Measurements from ENCODE around the gene C16orf87. TPM values are rescaled to one million over a fixed set of nuclear protein-coding genes. Genes with fewer than 3 reads are reported as not detected.
A peak's percentile ranks its signal among the peaks of the same experiment; 100 is the strongest.

The C16orf87 gene
- total RNA-seq, 1 donor from 2014 or later: 11.0 TPM

- H3K27ac ChIP-seq (ENCODE audit: low read depth, low read length): peak overlapping the region; percentile 69
- peaks cover 15 to 19% (median 19%) of the 10 kb centered on the region in 3 donors for H3K4me1 ChIP-seq (ENCODE audit: control insufficient read depth in 3 of 3, insufficient read depth in 3 of 3, low read length in 3 of 3)
- no peaks in the 10 kb centered on the region for H3K9me3 ChIP-seq (ENCODE audit: control insufficient read depth in 3 of 3, low read length in 3 of 3)
- no peak overlapping the region for H3K4me3 ChIP-seq (ENCODE audit: low read length in 3 of 3)
- no peaks in the 10 kb centered on the region for H3K27me3 ChIP-seq (ENCODE audit: control insufficient read depth in 3 of 3, insufficient read depth in 3 of 3, low read length in 3 of 3)
- no peaks in the 10 kb centered on the region for H3K36me3 ChIP-seq (ENCODE audit: control insufficient read depth in 3 of 3, insufficient read depth in 3 of 3, low read length in 3 of 3)
- peak overlapping the region in 1 of 3 donors; percentile 54 for H3K9ac ChIP-seq (ENCODE audit: low read depth in 1 of 3, low read length in 3 of 3)
Observed at GRCh38 chr16:46857368-46857945, 26.5 kb upstream of the C16orf87 start.

GRCh38 chr16:46855389-46855788 lies 24.4 kb upstream of the C16orf87 start:
- H3K4me1 ChIP-seq (ENCODE audit: control insufficient read depth in 3 of 3, insufficient read depth in 3 of 3, low read length in 3 of 3): peaks cover 13 to 19% (median 19%) of the 10 kb centered on the region in 3 donors

GRCh38 chr16:46854846-46855245 lies 23.9 kb upstream of the C16orf87 start:
- Histone ChIP-seq H3K36me3 (ENCODE audit: control insufficient read depth in 3 of 3, insufficient read depth in 3 of 3, low read length in 3 of 3) (no peaks in the 10 kb centered on the region), H3K4me1 (ENCODE audit: control insufficient read depth in 3 of 3, insufficient read depth in 3 of 3, low read length in 3 of 3) (peaks cover 13 to 19% (median 19%) of the 10 kb centered on the region in 3 donors), H3K27ac (ENCODE audit: low read depth, low read length) (no peak overlapping the region)

More at GRCh38 chr16:46855389-46855788, 24.4 kb upstream of the C16orf87 start:
- Histone ChIP-seq H3K9me3 (ENCODE audit: control insufficient read depth in 3 of 3, low read length in 3 of 3) (no peaks in the 10 kb centered on the region), H3K4me3 (ENCODE audit: low read length in 3 of 3) (no peak overlapping the region), H3K27ac (ENCODE audit: low read depth, low read length) (no peak overlapping the region), H3K36me3 (ENCODE audit: control insufficient read depth in 3 of 3, insufficient read depth in 3 of 3, low read length in 3 of 3) (no peaks in the 10 kb centered on the region), H3K9ac (ENCODE audit: low read depth in 1 of 3, low read length in 3 of 3) (no peak overlapping the region), H3K27me3 (ENCODE audit: control insufficient read depth in 3 of 3, insufficient read depth in 3 of 3, low read length in 3 of 3) (no peaks in the 10 kb centered on the region)

GRCh38 chr16:46853713-46854443 lies 22.9 kb upstream of the C16orf87 start:
- Histone ChIP-seq H3K36me3 (ENCODE audit: control insufficient read depth in 3 of 3, insufficient read depth in 3 of 3, low read length in 3 of 3) (no peaks in the 10 kb centered on the region), H3K9me3 (ENCODE audit: control insufficient read depth in 3 of 3, low read length in 3 of 3) (no peaks in the 10 kb centered on the region), H3K4me1 (ENCODE audit: control insufficient read depth in 3 of 3, insufficient read depth in 3 of 3, low read length in 3 of 3) (peaks cover 13 to 19% (median 19%) of the 10 kb centered on the region in 3 donors), H3K27ac (ENCODE audit: low read depth, low read length) (peak overlapping the region; percentile 15), H3K27me3 (ENCODE audit: control insufficient read depth in 3 of 3, insufficient read depth in 3 of 3, low read length in 3 of 3) (no peaks in the 10 kb centered on the region), H3K9ac (ENCODE audit: low read depth in 1 of 3, low read length in 3 of 3) (peak overlapping the region in 2 of 3 donors; percentile 45 to 64), H3K4me3 (ENCODE audit: low read length in 3 of 3) (no peak overlapping the region)

More at GRCh38 chr16:46854846-46855245, 23.9 kb upstream of the C16orf87 start:
- no peaks in the 10 kb centered on the region for H3K9me3 ChIP-seq (ENCODE audit: control insufficient read depth in 3 of 3, low read length in 3 of 3)
- H3K4me3 ChIP-seq (ENCODE audit: low read length in 3 of 3): no peak overlapping the region
- H3K9ac ChIP-seq (ENCODE audit: low read depth in 1 of 3, low read length in 3 of 3): no peak overlapping the region
- H3K27me3 ChIP-seq (ENCODE audit: control insufficient read depth in 3 of 3, insufficient read depth in 3 of 3, low read length in 3 of 3): no peaks in the 10 kb centered on the region

- Histone ChIP-seq H3K4me1 (ENCODE audit: control insufficient read depth in 3 of 3, insufficient read depth in 3 of 3, low read length in 3 of 3) (peaks cover 3 to 5% (median 5%) of the 10 kb centered on the region in 3 donors), H3K4me3 (ENCODE audit: low read length in 3 of 3) (no peak overlapping the region), H3K36me3 (ENCODE audit: control insufficient read depth in 3 of 3, insufficient read depth in 3 of 3, low read length in 3 of 3) (no peaks in the 10 kb centered on the region), H3K27ac (ENCODE audit: low read depth, low read length) (no peak overlapping the region), H3K9me3 (ENCODE audit: control insufficient read depth in 3 of 3, low read length in 3 of 3) (no peaks in the 10 kb centered on the region), H3K9ac (ENCODE audit: low read depth in 1 of 3, low read length in 3 of 3) (no peak overlapping the region), H3K27me3 (ENCODE audit: control insufficient read depth in 3 of 3, insufficient read depth in 3 of 3, low read length in 3 of 3) (no peaks in the 10 kb centered on the region)
Observed at GRCh38 chr16:46852130-46852529, 21.1 kb upstream of the C16orf87 start.

GRCh38 chr16:46850619-46851555 lies 19.9 kb upstream of the C16orf87 start:
- Histone ChIP-seq H3K27me3 (ENCODE audit: control insufficient read depth in 3 of 3, insufficient read depth in 3 of 3, low read length in 3 of 3) (peaks cover 0 to 2% (median 0%) of the 10 kb centered on the region in 3 donors), H3K4me3 (ENCODE audit: low read length in 3 of 3) (no peak overlapping the region), H3K27ac (ENCODE audit: low read depth, low read length) (no peak overlapping the region), H3K36me3 (ENCODE audit: control insufficient read depth in 3 of 3, insufficient read depth in 3 of 3, low read length in 3 of 3) (no peaks in the 10 kb centered on the region), H3K4me1 (ENCODE audit: control insufficient read depth in 3 of 3, insufficient read depth in 3 of 3, low read length in 3 of 3) (peaks cover 3 to 4% (median 4%) of the 10 kb centered on the region in 3 donors), H3K9ac (ENCODE audit: low read depth in 1 of 3, low read length in 3 of 3) (no peak overlapping the region), H3K9me3 (ENCODE audit: control insufficient read depth in 3 of 3, low read length in 3 of 3) (no peaks in the 10 kb centered on the region)

- H3K4me3 ChIP-seq (ENCODE audit: low read length in 3 of 3): no peak overlapping the region
- peaks cover under 1 to 1% (median under 1%) of the 10 kb centered on the region in 3 donors for H3K4me1 ChIP-seq (ENCODE audit: control insufficient read depth in 3 of 3, insufficient read depth in 3 of 3, low read length in 3 of 3)
- H3K9me3 ChIP-seq (ENCODE audit: control insufficient read depth in 3 of 3, low read length in 3 of 3): no peaks in the 10 kb centered on the region
- peaks cover 4 to 8% (median 5%) of the 10 kb centered on the region in 3 donors for H3K27me3 ChIP-seq (ENCODE audit: control insufficient read depth in 3 of 3, insufficient read depth in 3 of 3, low read length in 3 of 3)
- H3K27ac ChIP-seq (ENCODE audit: low read depth, low read length): no peak overlapping the region
- H3K36me3 ChIP-seq (ENCODE audit: control insufficient read depth in 3 of 3, insufficient read depth in 3 of 3, low read length in 3 of 3): no peaks in the 10 kb centered on the region
- H3K9ac ChIP-seq (ENCODE audit: low read depth in 1 of 3, low read length in 3 of 3): no peak overlapping the region
Observed at GRCh38 chr16:46848768-46849764, 18.1 kb upstream of the C16orf87 start.

- H3K36me3 ChIP-seq (ENCODE audit: control insufficient read depth in 3 of 3, insufficient read depth in 3 of 3, low read length in 3 of 3): no peaks in the 10 kb centered on the region
- no peaks in the 10 kb centered on the region for H3K9me3 ChIP-seq (ENCODE audit: control insufficient read depth in 3 of 3, low read length in 3 of 3)
- peaks cover 9 to 10% (median 10%) of the 10 kb centered on the region in 3 donors for H3K27me3 ChIP-seq (ENCODE audit: control insufficient read depth in 3 of 3, insufficient read depth in 3 of 3, low read length in 3 of 3)
- no peak overlapping the region for H3K4me3 ChIP-seq (ENCODE audit: low read length in 3 of 3)
- H3K4me1 ChIP-seq (ENCODE audit: control insufficient read depth in 3 of 3, insufficient read depth in 3 of 3, low read length in 3 of 3): no peaks in the 10 kb centered on the region
- H3K27ac ChIP-seq (ENCODE audit: low read depth, low read length): no peak overlapping the region
- no peak overlapping the region for H3K9ac ChIP-seq (ENCODE audit: low read depth in 1 of 3, low read length in 3 of 3)
Observed at GRCh38 chr16:46845952-46846351, 15.0 kb upstream of the C16orf87 start.

GRCh38 chr16:46844771-46845170 lies 13.8 kb upstream of the C16orf87 start:
- H3K4me3 ChIP-seq (ENCODE audit: low read length in 3 of 3): no peak overlapping the region
- H3K9me3 ChIP-seq (ENCODE audit: control insufficient read depth in 3 of 3, low read length in 3 of 3): no peaks in the 10 kb centered on the region
- H3K36me3 ChIP-seq (ENCODE audit: control insufficient read depth in 3 of 3, insufficient read depth in 3 of 3, low read length in 3 of 3): no peaks in the 10 kb centered on the region
- no peak overlapping the region for H3K9ac ChIP-seq (ENCODE audit: low read depth in 1 of 3, low read length in 3 of 3)
- peaks cover 9 to 10% (median 10%) of the 10 kb centered on the region in 3 donors for H3K27me3 ChIP-seq (ENCODE audit: control insufficient read depth in 3 of 3, insufficient read depth in 3 of 3, low read length in 3 of 3)
- no peak overlapping the region for H3K27ac ChIP-seq (ENCODE audit: low read depth, low read length)
- no peaks in the 10 kb centered on the region for H3K4me1 ChIP-seq (ENCODE audit: control insufficient read depth in 3 of 3, insufficient read depth in 3 of 3, low read length in 3 of 3)
